HCT116 (cell line): ENCODE results near the gene GREB1L. TPM values are rescaled to one million over a fixed set of nuclear protein-coding genes. Genes with fewer than 3 reads are reported as not detected.
"Not testable (repeated sequence)": the region's sequence is repeated elsewhere in the genome, so short reads cannot be mapped to it uniquely, and the experiment has no call there.

Experiments
- ATAC-seq: fragments of 200-7000 bp; cut with Tn5 transposase; 2 replicates; pipeline ENCODE4 v1.9.1; 2020; ENCODE audit warnings: mild to moderate bottlenecking, moderate library complexity
- BruUV-seq: library from RNA; stranded (reverse); fragments of 400-500 nt; replicated peaks from 2 replicates; lab custom pipeline; 2021; lab: Mats Ljungman, UMichigan
- CTCF ChIA-PET: fragments of 300-600 bp; sonication (Branson Sonifier 250); formaldehyde crosslinking; loops from one replicate; lab custom pipeline; 2021; ENCODE audit warnings: antibody characterized with exemption; lab: Charles Lee
- POLR2A ChIA-PET: fragments of 300-600, 350-600 bp; sonication (Branson Sonifier 250); formaldehyde crosslinking; loops from one replicate; lab custom pipeline; 2021; ENCODE audit warnings: antibody characterized with exemption; lab: Charles Lee
- RAD21 ChIA-PET, 2 experiments: fragments of 300-600 bp; sonication (Branson Sonifier 250); formaldehyde crosslinking; loops; one replicate each; lab custom pipeline; 2023; ENCODE audit warnings: low total read pairs in 2 of 2; ENCODE audit not compliant: uncharacterized antibody in 2 of 2, unreplicated experiment in 2 of 2, low non-redundant PET in 1 of 2; lab: Charles Lee
- DNase-seq: peaks from one replicate; pipeline ENCODE4 v3.0.0-alpha.2; 2010; ENCODE audit warnings: low read depth, low spot score
- H2AFZ ChIP-seq: fragments of 200-600 bp; shearing (Covaris generic), sonication (generic); 2 replicates; pipeline ENCODE4 v1.6.1; 2017; ENCODE audit warnings: low read depth, mixed run types, mixed read lengths, antibody characterized with exemption, low read length; ENCODE audit not compliant: poor library complexity, severe bottlenecking
- H3K27ac ChIP-seq: 2 replicates; pipeline ENCODE4 v1.5.1; 2012; ENCODE audit warnings: low read depth, low read length
- H3K27me3 ChIP-seq: fragments of 200-600 bp; sonication (generic); 2 replicates; pipeline ENCODE4 v1.6.1; 2016; ENCODE audit warnings: mixed run types, low read length, mixed read lengths; ENCODE audit not compliant: insufficient read depth
- H3K36me3 ChIP-seq, 2 experiments: fragments of 200-500 bp in 1 of 2; fragments of 200-600 bp in 1 of 2; sonication (Bioruptor generic) in 1 of 2; sonication (generic) in 1 of 2; 2 replicates each; pipeline versions ENCODE4 v1.5.1 to v1.6.1; 2014 to 2016; ENCODE audit warnings: low read length in 2 of 2, inconsistent platforms in 1 of 2, mixed read lengths in 1 of 2, mixed run types in 1 of 2; ENCODE audit not compliant: insufficient read depth in 2 of 2, control insufficient read depth in 1 of 2
- H3K4me1 ChIP-seq, 2 experiments: fragments of 200-600 bp in 1 of 2; sonication (generic) in 1 of 2; 2 replicates each; pipeline versions ENCODE4 v1.5.1 to v1.6.1; 2012 to 2017; ENCODE audit warnings: low read length in 2 of 2, inconsistent platforms in 1 of 2, mild to moderate bottlenecking in 1 of 2, mixed read lengths in 1 of 2, mixed run types in 1 of 2, moderate library complexity in 1 of 2; ENCODE audit not compliant: insufficient read depth in 2 of 2, control insufficient read depth in 1 of 2
- H3K4me2 ChIP-seq: fragments of 200-600 bp; sonication (generic); 2 replicates; pipeline ENCODE4 v1.6.1; 2017; ENCODE audit warnings: mixed run types, low read length, mixed read lengths
- H3K4me3 ChIP-seq, 2 experiments: fragments of 200-600 bp in 1 of 2; sonication (generic) in 1 of 2; replicated peaks in 1 of 2; 2 replicates each; pipeline ENCODE4 v1.5.1; 2011 to 2016; ENCODE audit warnings: low read length in 2 of 2, control low read depth in 1 of 2, low read depth in 1 of 2, mild to moderate bottlenecking in 1 of 2, mixed read lengths in 1 of 2, mixed run types in 1 of 2
- H3K79me2 ChIP-seq: fragments of 200-600 bp; sonication (generic); 2 replicates; pipeline ENCODE4 v1.6.1; 2017; ENCODE audit warnings: mild to moderate bottlenecking, mixed run types, low read length, moderate library complexity, mixed read lengths; ENCODE audit not compliant: insufficient read depth
- H3K9ac ChIP-seq: fragments of 200-600 bp; sonication (generic); 2 replicates; pipeline ENCODE4 v1.6.1; 2016; ENCODE audit warnings: low read length, mixed read lengths
- H3K9me2 ChIP-seq: fragments of 200-600 bp; sonication (generic), shearing (Covaris generic); 2 replicates; pipeline ENCODE4 v1.6.1; 2017; ENCODE audit warnings: mixed run types, mild to moderate bottlenecking, moderate library complexity; ENCODE audit not compliant: insufficient read depth
- H3K9me3 ChIP-seq, 2 experiments: fragments of 200-500 bp in 1 of 2; fragments of 200-600 bp in 1 of 2; sonication (Bioruptor generic) in 1 of 2; sonication (generic) in 1 of 2; 2 replicates each; pipeline ENCODE4 v1.6.1; 2014 to 2017; ENCODE audit warnings: low read length in 2 of 2, mixed read lengths in 2 of 2, inconsistent platforms in 1 of 2, low read depth in 1 of 2, mild to moderate bottlenecking in 1 of 2, mixed run types in 1 of 2, moderate library complexity in 1 of 2; ENCODE audit not compliant: control insufficient read depth in 1 of 2, insufficient read depth in 1 of 2
- H4K20me1 ChIP-seq: fragments of 200-600 bp; sonication (generic), shearing (Covaris generic); 2 replicates; pipeline ENCODE4 v1.6.1; 2017; ENCODE audit warnings: mixed run types, mild to moderate bottlenecking, moderate library complexity; ENCODE audit not compliant: insufficient read depth
- EGR1 ChIP-seq: IDR thresholded peaks from 2 replicates; pipeline ENCODE4 v1.6.1; 2012; ENCODE audit warnings: low read depth
- ELF1 ChIP-seq: IDR thresholded peaks from 2 replicates; pipeline ENCODE4 v1.6.1; 2012; ENCODE audit warnings: low read depth, borderline replicate concordance
- JUND ChIP-seq: IDR thresholded peaks from 2 replicates; pipeline ENCODE4 v1.6.1; 2012
- POLR2A ChIP-seq: IDR thresholded peaks from 2 replicates; pipeline ENCODE4 v1.7.0; 2011; ENCODE audit warnings: borderline replicate concordance; ENCODE audit not compliant: insufficient read depth, insufficient read length; ENCODE audit errors: extremely low read depth
- RAD21 ChIP-seq: IDR thresholded peaks from 2 replicates; pipeline ENCODE4 v1.6.1; 2012; ENCODE audit warnings: low read depth, mild to moderate bottlenecking
- SIN3A ChIP-seq: IDR thresholded peaks from 2 replicates; pipeline ENCODE4 v1.6.1; 2012; ENCODE audit warnings: low read depth
- TCF7L2 ChIP-seq: IDR thresholded peaks from 2 replicates; pipeline ENCODE4 v1.7.0; 2011; ENCODE audit warnings: borderline replicate concordance, inconsistent platforms; ENCODE audit not compliant: insufficient read depth, insufficient read length; ENCODE audit errors: extremely low read depth
- YY1 ChIP-seq: IDR thresholded peaks from 2 replicates; pipeline ENCODE4 v1.6.1; 2011; ENCODE audit warnings: low read length, low read depth, moderate library complexity, mild to moderate bottlenecking; ENCODE audit not compliant: insufficient replicate concordance; ENCODE audit errors: extremely low read depth
- ZFX ChIP-seq: fragments of 450-650 bp; IDR thresholded peaks from 2 replicates; pipeline ENCODE4 v1.6.1; 2017
- ZNF274 ChIP-seq: fragments of 200-500 bp; sonication (Bioruptor generic); IDR thresholded peaks from 2 replicates; pipeline ENCODE4 v1.6.1; 2014; ENCODE audit warnings: mild to moderate bottlenecking, low read depth, low read length, inconsistent platforms
- intact Hi-C: fragments of 100-400 bp; cut with micrococcal nuclease; formaldehyde crosslinking; loops from 2 replicates; pipeline ENCODE4 v1.10.0; 2022
- total RNA-seq: library from RNA; stranded (reverse); gene quantifications from one replicate; pipeline ENCODE4 v1.2.1, GENCODE V29; 2021; ENCODE audit not compliant: unreplicated experiment
- TF ChIP-seq, protein P1 (sequence below), 3 experiments: fragments of 200-600 bp in 1 of 3; sonication (generic) in 1 of 3; IDR thresholded peaks in 2 of 3; conservative IDR thresholded peaks in 1 of 3; 2 replicates each; pipeline ENCODE4 v1.5.1; 2012 to 2017; ENCODE audit warnings: low read depth in 2 of 3, low read length in 2 of 3, antibody characterized with exemption in 1 of 3, borderline replicate concordance in 1 of 3, control low read depth in 1 of 3, mild to moderate bottlenecking in 1 of 3, mixed read lengths in 1 of 3, mixed run types in 1 of 3, moderate library complexity in 1 of 3; ENCODE audit not compliant: insufficient read depth in 1 of 3

The GREB1L gene
- total RNA-seq, 1 experiment from 2014 or later: 12.2 TPM

DNA sequence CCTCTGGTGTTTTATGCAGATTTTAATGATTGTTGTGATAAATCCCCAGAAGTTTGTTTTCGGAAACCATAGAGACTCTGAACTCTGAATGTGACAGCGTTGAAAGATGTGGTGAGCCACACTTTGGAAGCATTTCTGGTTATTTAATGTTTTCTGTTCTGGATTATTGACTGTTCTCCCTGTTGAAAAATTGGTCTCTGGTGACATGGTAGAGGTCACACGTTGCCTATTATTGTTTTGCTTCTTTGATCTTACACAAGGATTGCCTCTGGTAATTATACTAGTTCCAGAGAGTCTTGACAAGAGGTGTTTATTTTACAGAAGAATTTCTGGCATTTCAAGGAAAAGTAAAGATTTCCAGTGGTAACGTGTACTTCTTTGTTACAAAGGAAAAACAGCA lies 127.1 kb downstream of the GREB1L start:
- no peaks in the 10 kb centered on the region for H4K20me1 ChIP-seq
- no peak overlapping the region for H3K4me2 ChIP-seq
- no TSS peak for BruUV-seq
- no peaks in the 10 kb centered on the region for H3K36me3 ChIP-seq
- no peak for TF ChIP-seq SIN3A
- TF ChIP-seq ZNF274: no peak
- no peak for TF ChIP-seq YY1
- no peak for TF ChIP-seq EGR1
- no peak for TF ChIP-seq ZFX
- no peak for TF ChIP-seq POLR2A
- no peak for TF ChIP-seq TCF7L2
- TF ChIP-seq, protein P1, sequence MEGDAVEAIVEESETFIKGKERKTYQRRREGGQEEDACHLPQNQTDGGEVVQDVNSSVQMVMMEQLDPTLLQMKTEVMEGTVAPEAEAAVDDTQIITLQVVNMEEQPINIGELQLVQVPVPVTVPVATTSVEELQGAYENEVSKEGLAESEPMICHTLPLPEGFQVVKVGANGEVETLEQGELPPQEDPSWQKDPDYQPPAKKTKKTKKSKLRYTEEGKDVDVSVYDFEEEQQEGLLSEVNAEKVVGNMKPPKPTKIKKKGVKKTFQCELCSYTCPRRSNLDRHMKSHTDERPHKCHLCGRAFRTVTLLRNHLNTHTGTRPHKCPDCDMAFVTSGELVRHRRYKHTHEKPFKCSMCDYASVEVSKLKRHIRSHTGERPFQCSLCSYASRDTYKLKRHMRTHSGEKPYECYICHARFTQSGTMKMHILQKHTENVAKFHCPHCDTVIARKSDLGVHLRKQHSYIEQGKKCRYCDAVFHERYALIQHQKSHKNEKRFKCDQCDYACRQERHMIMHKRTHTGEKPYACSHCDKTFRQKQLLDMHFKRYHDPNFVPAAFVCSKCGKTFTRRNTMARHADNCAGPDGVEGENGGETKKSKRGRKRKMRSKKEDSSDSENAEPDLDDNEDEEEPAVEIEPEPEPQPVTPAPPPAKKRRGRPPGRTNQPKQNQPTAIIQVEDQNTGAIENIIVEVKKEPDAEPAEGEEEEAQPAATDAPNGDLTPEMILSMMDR (IDR thresholded peaks at IDR 0.05 in 2 of 3, conservative IDR thresholded peaks at IDR 0.05 in 1 of 3; ENCODE audit: borderline replicate concordance in 1 of 3, insufficient read depth in 1 of 3, low read depth in 2 of 3, low read length in 2 of 3): no peak
- no peak for TF ChIP-seq JUND
- TF ChIP-seq ELF1: no peak
- no peak for TF ChIP-seq RAD21
- H3K4me3 ChIP-seq: no peak overlapping the region
- intact Hi-C loops: no loop called here
- POLR2A ChIA-PET: no interaction called here
- RAD21 ChIA-PET: no interaction called here
- no peak for DNase-seq
- peaks cover 5% of the 10 kb centered on the region; the same call in 1 of the 2 replicates for H3K79me2 ChIP-seq
- ATAC-seq: no peak
- H3K9me2 ChIP-seq: no peaks in the 10 kb centered on the region
- H3K9ac ChIP-seq: no peak overlapping the region
- no peak overlapping the region for H3K27ac ChIP-seq
- 0 out of 4 replicates have a peak, but pooled peaks cover 0 to 7% of the 10 kb centered on the region in 2 experiments for H3K4me1 ChIP-seq
- no peaks in the 10 kb centered on the region for H3K9me3 ChIP-seq
- no peak overlapping the region for H2AFZ ChIP-seq
- H3K27me3 ChIP-seq: no peaks in the 10 kb centered on the region
- CTCF ChIA-PET: no interaction called here

DNA sequence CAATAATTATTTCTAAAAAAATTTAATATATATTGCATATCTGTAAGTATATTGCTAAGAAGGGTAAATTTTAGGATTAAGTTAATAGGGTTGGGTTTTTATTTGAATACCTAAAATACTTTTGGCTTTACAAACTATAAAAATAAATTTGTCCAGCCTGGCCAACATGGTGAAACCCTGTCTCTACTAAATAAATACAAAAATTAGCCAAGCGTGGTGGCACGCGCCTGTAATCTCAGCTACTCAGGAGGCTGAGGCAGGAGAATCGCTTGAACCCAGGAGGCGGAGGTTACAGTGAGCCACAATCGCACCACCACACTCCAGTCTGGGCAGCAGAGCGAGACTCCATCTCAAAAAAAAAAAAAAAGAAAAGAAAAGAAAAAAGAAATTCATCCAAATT lies 127.6 kb downstream of the GREB1L start:
- BruUV-seq, H3K4me1 ChIP-seq, H4K20me1 ChIP-seq, intact Hi-C loops, CTCF ChIA-PET, H3K9me2 ChIP-seq, H3K4me2 ChIP-seq, H3K36me3 ChIP-seq, H2AFZ ChIP-seq, POLR2A ChIA-PET, ATAC-seq, DNase-seq, H3K79me2 ChIP-seq, H3K27ac ChIP-seq, H3K27me3 ChIP-seq, H3K4me3 ChIP-seq, RAD21 ChIA-PET, H3K9ac ChIP-seq, H3K9me3 ChIP-seq: not testable (repeated sequence)
